Esophagus squamous epithelium (tissue), 5 donors: ENCODE measurements around the gene CFAP52. TPM values are rescaled to one million over a fixed set of nuclear protein-coding genes. Genes with fewer than 3 reads are reported as not detected.
"Not testable (repeated sequence)": the region's sequence is repeated elsewhere in the genome, so short reads cannot be mapped to it uniquely, and the experiment has no call there.

Experiments
- DNase-seq: peaks from one replicate; lab custom pipeline; 2025; lab: John Stamatoyannopoulos, UW
- H3K27ac ChIP-seq, 4 donors: fragments of 200-600 bp; sonication (generic); one replicate each; pipeline ENCODE4 v1.5.1; 2016 to 2019; ENCODE audit warnings: mild to moderate bottlenecking in 1 of 4
- H3K27me3 ChIP-seq, 4 donors: fragments of 200-600 bp; sonication (generic); 1 replicate in 3 of 4; 2 replicates in 1 of 4; pipeline versions ENCODE4 v1.5.1 to v1.6.0; 2017 to 2021; ENCODE audit warnings: antibody characterized with exemption in 1 of 4
- H3K36me3 ChIP-seq, 3 donors: fragments of 200-600 bp; sonication (generic); one replicate each; pipeline ENCODE4 v1.5.1; 2016 to 2019
- H3K4me1 ChIP-seq, 3 donors: fragments of 200-600 bp; sonication (generic); one replicate each; pipeline ENCODE4 v1.5.1; 2017 to 2019
- H3K4me3 ChIP-seq, 4 donors: fragments of 200-600 bp; sonication (generic); 1 replicate in 3 of 4; 2 replicates in 1 of 4; pipeline ENCODE4 v1.5.1; 2016 to 2019; ENCODE audit warnings: mild to moderate bottlenecking in 2 of 4, moderate library complexity in 1 of 4
- H3K9me3 ChIP-seq, 3 donors: fragments of 200-600 bp; sonication (generic); one replicate each; pipeline ENCODE4 v1.5.1; 2016 to 2019
- POLR2A ChIP-seq, 4 donors: fragments of 450-650 bp; IDR thresholded peaks; one replicate each; pipeline ENCODE4 v1.6.1; 2017; ENCODE audit warnings: antibody characterized with exemption in 4 of 4, mild to moderate bottlenecking in 4 of 4, moderate library complexity in 3 of 4
- WGBS, 2 donors: methylation state at CpG; one replicate each; pipeline ENCODE4 v1.1.5; 2018; 5-methylcytosine and 5-hydroxymethylcytosine counted together
- intact Hi-C: fragments of 100-400 bp; cut with DNase I; formaldehyde crosslinking; loops from one replicate; pipeline ENCODE4 v1.15.0; 2022
- total RNA-seq, 4 donors: library from RNA; depleted of rRNA; stranded (reverse); fragments of >200 nt; gene quantifications; one replicate each; pipeline ENCODE4 v1.1.0, GENCODE V29; 2016
- TF ChIP-seq, protein P1 (sequence below), 6 experiments: fragments of 450-650 bp in 4 of 6; fragments of 200-600 bp in 2 of 6; sonication (generic) in 2 of 6; IDR thresholded peaks; one replicate each; pipeline ENCODE4 v1.5.1; 2016 to 2019; ENCODE audit warnings: antibody characterized with exemption in 6 of 6, mild to moderate bottlenecking in 4 of 6, moderate library complexity in 4 of 6
- donor health status: DM: yes; HTN: yes; CAD: no.

CFAP52 gene
- total RNA-seq, 4 donors from 2014 or later, result not detected

DNA sequence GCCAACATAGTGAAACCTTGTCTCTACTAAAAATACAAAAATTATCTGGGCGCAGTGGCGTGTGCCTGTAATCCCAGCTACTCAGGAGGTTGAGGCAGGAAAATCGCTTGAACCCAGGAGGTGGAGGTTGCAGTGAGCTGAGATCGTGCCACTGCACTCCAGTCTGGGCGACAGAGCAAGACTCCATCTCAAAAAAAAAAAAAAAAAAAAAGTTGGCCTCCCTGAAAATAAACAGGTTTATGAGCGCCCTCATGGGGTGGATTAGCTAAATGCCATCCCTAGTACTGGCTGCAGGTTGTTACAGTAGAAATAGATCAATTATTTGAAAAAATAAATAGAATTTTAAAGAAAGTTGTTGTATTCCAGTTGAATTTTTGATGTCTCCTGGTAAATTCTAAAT lies 21.7 kb upstream of the CFAP52 start:
- DNase-seq, intact Hi-C loops: not testable (repeated sequence)
- WGBS, 2 donors, result 68 to 77% methylated on average over 5 to 6 of the region's 6 CpGs

DNA sequence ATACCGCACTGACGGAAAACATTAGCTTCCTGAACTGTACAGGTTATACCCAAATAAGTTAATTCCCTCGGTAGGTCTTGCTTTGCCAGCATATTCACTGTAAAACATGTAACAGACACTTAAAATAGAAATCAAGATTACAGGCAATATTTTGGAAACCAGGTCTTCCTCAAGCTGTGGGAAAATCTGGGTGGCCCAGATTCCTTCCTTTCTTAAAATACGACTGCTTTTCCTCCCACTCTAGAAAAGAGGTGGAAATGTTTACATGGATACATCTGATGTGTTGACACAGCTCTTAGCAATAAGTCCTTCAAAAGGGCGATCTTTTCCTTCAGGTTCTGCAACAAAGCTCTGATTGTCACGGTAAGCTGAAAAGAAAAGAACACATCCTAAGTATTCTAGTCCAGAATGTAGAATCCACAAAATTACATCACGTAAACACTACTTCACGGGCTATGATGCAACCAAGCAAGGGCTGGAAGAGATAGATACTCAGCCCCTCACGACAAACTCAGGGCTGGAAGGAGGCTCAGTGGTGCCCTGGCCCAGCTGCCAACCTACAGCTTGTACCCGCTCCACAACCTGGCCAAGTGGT lies 19.2 kb upstream of the CFAP52 start:
- no peaks in the 10 kb centered on the region for H3K4me1 ChIP-seq
- H3K27ac ChIP-seq, result no peak overlapping the region
- TF ChIP-seq, protein P1, sequence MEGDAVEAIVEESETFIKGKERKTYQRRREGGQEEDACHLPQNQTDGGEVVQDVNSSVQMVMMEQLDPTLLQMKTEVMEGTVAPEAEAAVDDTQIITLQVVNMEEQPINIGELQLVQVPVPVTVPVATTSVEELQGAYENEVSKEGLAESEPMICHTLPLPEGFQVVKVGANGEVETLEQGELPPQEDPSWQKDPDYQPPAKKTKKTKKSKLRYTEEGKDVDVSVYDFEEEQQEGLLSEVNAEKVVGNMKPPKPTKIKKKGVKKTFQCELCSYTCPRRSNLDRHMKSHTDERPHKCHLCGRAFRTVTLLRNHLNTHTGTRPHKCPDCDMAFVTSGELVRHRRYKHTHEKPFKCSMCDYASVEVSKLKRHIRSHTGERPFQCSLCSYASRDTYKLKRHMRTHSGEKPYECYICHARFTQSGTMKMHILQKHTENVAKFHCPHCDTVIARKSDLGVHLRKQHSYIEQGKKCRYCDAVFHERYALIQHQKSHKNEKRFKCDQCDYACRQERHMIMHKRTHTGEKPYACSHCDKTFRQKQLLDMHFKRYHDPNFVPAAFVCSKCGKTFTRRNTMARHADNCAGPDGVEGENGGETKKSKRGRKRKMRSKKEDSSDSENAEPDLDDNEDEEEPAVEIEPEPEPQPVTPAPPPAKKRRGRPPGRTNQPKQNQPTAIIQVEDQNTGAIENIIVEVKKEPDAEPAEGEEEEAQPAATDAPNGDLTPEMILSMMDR (IDR thresholded peaks at IDR 0.05), result no peak
- no peak for TF ChIP-seq POLR2A (IDR thresholded peaks at IDR 0.05)
- H3K9me3 ChIP-seq, result no peaks in the 10 kb centered on the region
- DNase-seq, result no peak
- H3K36me3 ChIP-seq, result peaks cover 0 to 24% (median 0%) of the 10 kb centered on the region in 3 donors
- intact Hi-C loops, result no loop called here
- 64 to 67% methylated on average over 8 to 10 of the region's 10 CpGs for WGBS, 2 donors
- H3K27me3 ChIP-seq, result no peaks in the 10 kb centered on the region
- H3K4me3 ChIP-seq, result no peak overlapping the region

More for the DNA sequence above, 21.7 kb upstream of the CFAP52 start:
- TF ChIP-seq, protein P1 (IDR thresholded peaks at IDR 0.05), result peak in 1 of 6 experiments; percentile 45
- not testable (repeated sequence) for H3K4me3 ChIP-seq, H3K4me1 ChIP-seq, H3K27ac ChIP-seq, H3K9me3 ChIP-seq, H3K27me3 ChIP-seq
- peaks cover 0 to 42% (median 0%) of the 10 kb centered on the region in 3 donors for H3K36me3 ChIP-seq

GRCh38 chr17:9557857-9558256 lies 18.6 kb upstream of the CFAP52 start:
- 92% methylated on average over 9 of the region's 9 CpGs for WGBS, 2 donors
- TF ChIP-seq, protein P1 (IDR thresholded peaks at IDR 0.05), result no peak
- TF ChIP-seq POLR2A (IDR thresholded peaks at IDR 0.05), result no peak
- intact Hi-C loops, result no loop called here

GRCh38 chr17:9564104-9564503 lies 12.3 kb upstream of the CFAP52 start:
- peaks cover 0 to 30% (median 10%) of the 10 kb centered on the region in 3 donors for H3K36me3 ChIP-seq
- no peak for DNase-seq
- no peak overlapping the region for H3K4me3 ChIP-seq
- no peaks in the 10 kb centered on the region for H3K4me1 ChIP-seq
- TF ChIP-seq POLR2A (IDR thresholded peaks at IDR 0.05), result no peak
- TF ChIP-seq, protein P1 (IDR thresholded peaks at IDR 0.05), result no peak
- no peaks in the 10 kb centered on the region for H3K27me3 ChIP-seq
- intact Hi-C loops, result no loop called here
- H3K27ac ChIP-seq, result no peak overlapping the region
- no peaks in the 10 kb centered on the region for H3K9me3 ChIP-seq

More at GRCh38 chr17:9557857-9558256, 18.6 kb upstream of the CFAP52 start:
- Histone ChIP-seq H3K27me3 (no peaks in the 10 kb centered on the region), H3K36me3 (peaks cover 0 to 21% (median 0%) of the 10 kb centered on the region in 3 donors), H3K4me3 (no peak overlapping the region), H3K4me1 (no peaks in the 10 kb centered on the region), H3K9me3 (no peaks in the 10 kb centered on the region), H3K27ac (no peak overlapping the region)
- no peak for DNase-seq

DNA sequence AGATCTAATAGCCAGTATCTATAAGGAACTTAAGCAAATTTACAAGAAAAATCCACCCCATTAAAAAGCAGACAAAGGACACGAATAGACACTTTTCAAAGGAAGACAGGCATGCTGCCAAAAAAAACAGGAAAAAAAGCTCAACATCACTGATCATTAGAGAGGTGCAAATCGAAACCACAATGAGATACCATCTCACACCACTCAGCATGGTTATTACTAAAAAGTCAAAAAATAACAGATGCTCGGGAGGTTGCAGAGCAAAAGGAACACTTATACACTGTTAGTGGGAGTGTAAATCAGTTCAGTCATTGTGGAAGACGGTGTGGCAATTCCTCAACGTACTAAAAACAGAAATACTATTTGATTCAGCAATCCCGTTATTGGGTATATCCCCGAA lies 10.4 kb upstream of the CFAP52 start:
- Histone ChIP-seq H3K4me3 (no peak overlapping the region), H3K27me3 (no peaks in the 10 kb centered on the region), H3K9me3 (no peaks in the 10 kb centered on the region), H3K4me1 (no peaks in the 10 kb centered on the region), H3K36me3 (peaks cover 0 to 40% (median 10%) of the 10 kb centered on the region in 3 donors), H3K27ac (no peak overlapping the region)
- no peak for DNase-seq
- intact Hi-C loops, result no loop called here
- WGBS, 2 donors, result 41 to 43% methylated on average over 7 of the region's 7 CpGs
- TF ChIP-seq POLR2A (IDR thresholded peaks at IDR 0.05), result no peak
- TF ChIP-seq, protein P1 (IDR thresholded peaks at IDR 0.05), result no peak

DNA sequence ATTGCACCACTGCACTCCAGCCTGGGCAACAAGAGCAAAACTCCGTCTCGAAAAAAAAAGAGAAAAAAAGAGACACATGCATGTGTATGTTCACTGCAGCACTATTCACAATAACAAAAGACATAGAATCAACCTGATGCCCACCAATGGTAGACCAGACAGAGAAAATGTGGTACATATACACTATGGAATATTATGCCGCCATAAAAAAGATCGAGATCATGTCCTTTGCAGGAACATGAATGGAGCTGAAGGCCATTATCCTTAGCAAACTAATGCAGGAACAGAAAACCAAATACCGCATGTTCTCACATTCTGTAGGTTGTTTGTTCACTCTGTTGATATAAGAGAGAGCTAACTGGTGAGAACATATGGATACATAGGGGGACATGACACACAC lies 9.7 kb upstream of the CFAP52 start:
- H3K4me3 ChIP-seq, intact Hi-C loops, H3K4me1 ChIP-seq, H3K27ac ChIP-seq, H3K27me3 ChIP-seq, DNase-seq, H3K9me3 ChIP-seq: not testable (repeated sequence)
- 89 to 97% methylated on average over 5 of the region's 5 CpGs for WGBS, 2 donors
- peaks cover 0 to 40% (median 10%) of the 10 kb centered on the region in 3 donors for H3K36me3 ChIP-seq
